GM12874 (cell line): ENCODE results near the gene ECM1.

Experiments used
- TF ChIP-seq, protein P1 (sequence below): IDR thresholded peaks from 2 replicates; pipeline ENCODE4 v1.5.1; 2011; ENCODE audit warnings: low read depth, mild to moderate bottlenecking, control low read depth, low read length, moderate library complexity; ENCODE audit not compliant: insufficient read depth

ECM1 gene

DNA sequence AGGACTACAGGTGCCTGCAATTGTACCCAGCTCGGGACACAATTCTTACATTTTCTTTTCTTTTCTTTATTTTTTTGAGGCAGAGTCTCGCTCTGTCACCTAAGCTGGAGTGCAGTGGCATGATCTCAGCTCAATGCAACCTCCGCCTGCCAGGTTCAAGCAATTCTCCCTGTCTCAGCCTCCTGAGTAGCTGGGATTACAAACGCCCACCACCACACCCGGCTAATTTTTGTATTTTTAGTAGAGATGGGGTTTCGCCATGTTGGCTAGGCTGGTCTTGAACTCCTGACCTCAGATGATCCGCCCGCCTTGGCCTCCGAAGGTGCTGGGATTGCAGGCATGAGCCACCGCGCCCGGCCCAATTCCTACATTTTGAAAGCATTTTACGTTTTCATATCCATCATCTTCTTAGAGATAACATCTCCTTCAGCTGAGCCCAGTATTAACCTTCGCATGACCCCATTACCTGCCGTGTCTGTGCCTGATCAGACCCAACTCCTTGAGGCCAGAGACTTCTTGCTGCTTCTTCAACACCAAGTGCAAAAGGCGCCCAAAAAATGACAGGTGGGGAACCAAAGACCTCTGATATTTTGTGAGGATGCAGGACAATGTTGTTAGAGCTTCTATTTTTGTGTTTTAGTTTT lies 38.5 kb downstream of the ECM1 start:
- TF ChIP-seq, protein P1, sequence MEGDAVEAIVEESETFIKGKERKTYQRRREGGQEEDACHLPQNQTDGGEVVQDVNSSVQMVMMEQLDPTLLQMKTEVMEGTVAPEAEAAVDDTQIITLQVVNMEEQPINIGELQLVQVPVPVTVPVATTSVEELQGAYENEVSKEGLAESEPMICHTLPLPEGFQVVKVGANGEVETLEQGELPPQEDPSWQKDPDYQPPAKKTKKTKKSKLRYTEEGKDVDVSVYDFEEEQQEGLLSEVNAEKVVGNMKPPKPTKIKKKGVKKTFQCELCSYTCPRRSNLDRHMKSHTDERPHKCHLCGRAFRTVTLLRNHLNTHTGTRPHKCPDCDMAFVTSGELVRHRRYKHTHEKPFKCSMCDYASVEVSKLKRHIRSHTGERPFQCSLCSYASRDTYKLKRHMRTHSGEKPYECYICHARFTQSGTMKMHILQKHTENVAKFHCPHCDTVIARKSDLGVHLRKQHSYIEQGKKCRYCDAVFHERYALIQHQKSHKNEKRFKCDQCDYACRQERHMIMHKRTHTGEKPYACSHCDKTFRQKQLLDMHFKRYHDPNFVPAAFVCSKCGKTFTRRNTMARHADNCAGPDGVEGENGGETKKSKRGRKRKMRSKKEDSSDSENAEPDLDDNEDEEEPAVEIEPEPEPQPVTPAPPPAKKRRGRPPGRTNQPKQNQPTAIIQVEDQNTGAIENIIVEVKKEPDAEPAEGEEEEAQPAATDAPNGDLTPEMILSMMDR, result no peak

DNA sequence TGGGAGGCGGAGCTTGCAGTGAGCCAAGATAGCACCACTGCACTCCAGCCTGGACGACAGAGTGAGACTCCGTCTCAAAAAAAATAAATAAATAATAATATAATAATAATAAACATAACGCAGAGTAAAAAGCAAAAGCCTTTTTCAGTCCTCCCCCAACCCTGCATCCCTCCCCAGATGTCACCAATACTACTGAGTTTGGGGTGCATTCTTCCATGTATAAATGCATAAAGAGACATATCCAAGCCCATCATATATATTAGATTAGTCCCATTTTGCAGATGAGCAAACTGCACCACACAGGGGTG lies 40.4 kb downstream of the ECM1 start:
- TF ChIP-seq, protein P1, result no peak

GRCh38 chr1:150548632-150549495 lies 41.0 kb downstream of the ECM1 start, which contains the start of gene ADAMTSL4:
ADAMTSL4 (plus strand) TSS chr1:150549408; CDS start chr1:150552289, 2,881 bp downstream.
- TF ChIP-seq, protein P1, result no peak

DNA sequence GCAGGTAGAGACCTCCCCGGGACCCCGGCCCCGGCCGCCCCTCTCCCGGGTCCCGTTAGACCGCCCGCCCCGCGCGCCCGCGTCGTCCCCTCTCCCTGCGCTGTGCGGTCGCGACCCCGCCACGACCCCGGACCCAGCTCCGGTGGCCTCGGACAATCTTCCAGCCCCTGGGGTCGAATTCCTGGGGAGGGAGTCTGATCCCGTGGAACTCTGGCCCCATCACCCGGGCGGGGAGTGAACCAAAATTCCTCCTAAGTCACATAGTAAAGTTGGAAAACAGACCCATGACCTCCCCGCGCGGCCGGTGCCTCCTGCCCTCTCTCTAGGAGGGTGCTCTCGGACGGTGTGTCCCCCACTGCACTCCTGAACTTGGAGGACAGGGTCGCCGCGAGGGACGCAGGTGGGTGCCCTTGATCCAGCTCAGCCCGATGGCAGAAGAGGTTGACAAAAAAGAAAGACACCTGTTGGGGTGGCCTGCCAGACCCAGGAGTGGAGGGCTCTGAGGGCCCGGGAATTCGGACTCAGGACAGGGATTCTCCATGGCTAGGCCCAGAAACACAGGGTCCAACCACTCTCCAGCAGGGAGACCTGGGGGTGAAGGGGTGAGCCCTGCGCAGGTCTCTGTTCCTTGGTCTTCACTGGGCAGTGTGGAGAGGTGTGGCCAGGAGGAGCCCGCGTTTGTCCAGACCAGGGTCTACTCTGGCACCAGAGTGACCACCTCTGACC lies 41.8 kb downstream of the ECM1 start:
- TF ChIP-seq, protein P1, result no peak

- TF ChIP-seq, protein P1, result no peak
These were observed 42.5 kb downstream of the ECM1 start for GRCh38 chr1:150550222-150551050.

DNA sequence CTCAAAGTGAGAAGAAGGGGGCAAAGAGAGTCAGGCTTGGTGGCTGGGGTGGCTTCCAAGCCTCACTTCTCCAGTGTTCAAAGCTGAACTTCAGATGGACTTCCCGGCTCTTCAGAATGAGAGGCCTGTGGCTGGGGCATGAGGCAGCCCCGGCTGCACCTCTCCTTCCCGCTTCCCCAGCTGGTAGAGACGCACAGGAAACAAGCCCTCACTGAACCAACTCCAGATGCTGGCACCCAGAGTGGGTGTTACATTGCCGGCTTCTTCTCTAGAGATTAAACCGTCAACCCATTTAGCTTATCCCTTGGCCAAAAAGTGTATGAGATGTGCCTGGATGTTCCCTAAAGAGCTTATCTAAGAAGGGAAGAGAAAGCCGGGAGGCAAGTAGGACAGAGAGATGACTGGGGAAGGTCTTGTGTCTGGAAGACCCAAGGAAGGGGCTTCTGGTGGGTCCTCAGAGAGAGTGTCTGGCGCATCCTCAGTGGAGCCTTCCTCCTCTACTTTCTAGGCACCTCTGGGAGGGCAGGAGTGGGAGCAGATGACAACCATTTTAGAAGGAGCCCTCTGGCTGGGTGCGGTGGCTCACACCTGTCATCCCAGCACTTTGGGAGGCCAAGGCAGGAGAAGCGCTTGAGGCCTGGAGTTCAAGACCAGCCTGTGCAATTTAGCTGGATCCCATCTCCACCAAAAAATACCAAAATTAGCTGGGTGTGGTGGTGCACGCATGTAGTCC lies 43.3 kb downstream of the ECM1 start:
- TF ChIP-seq, protein P1, result no peak
